ENCODE results near the gene USP6NL.

- no peak for TF ChIP-seq POLR2AphosphoS5 (IDR thresholded peaks at IDR 0.05; ENCODE audit: low read depth, low read length)
- no peak for TF ChIP-seq POLR2A (IDR thresholded peaks at IDR 0.05; ENCODE audit: low read depth, low read length)
Observed at GRCh38 chr10:11439523-11440053, 171.9 kb downstream of the USP6NL start.

Measured in GM12892 (cell line).